CD4-positive, alpha-beta T cell treated with Interleukin-12 subunit alpha and Interleukin-12 subunit beta, for 1 hour (primary cell): ENCODE data around the gene CDH26.

Source experiments
- DNase-seq: peaks from one replicate; pipeline ENCODE4 v3.0.0-alpha.2; 2020

The CDH26 gene

GRCh38 chr20:59987135-59987534 lies 28.9 kb downstream of the CDH26 start:
- no peak for DNase-seq

- DNase-seq: no peak
These were observed 29.9 kb downstream of the CDH26 start for GRCh38 chr20:59988141-59988540.

GRCh38 chr20:59992526-59993084 lies 34.4 kb downstream of the CDH26 start:
- no peak for DNase-seq

DNA sequence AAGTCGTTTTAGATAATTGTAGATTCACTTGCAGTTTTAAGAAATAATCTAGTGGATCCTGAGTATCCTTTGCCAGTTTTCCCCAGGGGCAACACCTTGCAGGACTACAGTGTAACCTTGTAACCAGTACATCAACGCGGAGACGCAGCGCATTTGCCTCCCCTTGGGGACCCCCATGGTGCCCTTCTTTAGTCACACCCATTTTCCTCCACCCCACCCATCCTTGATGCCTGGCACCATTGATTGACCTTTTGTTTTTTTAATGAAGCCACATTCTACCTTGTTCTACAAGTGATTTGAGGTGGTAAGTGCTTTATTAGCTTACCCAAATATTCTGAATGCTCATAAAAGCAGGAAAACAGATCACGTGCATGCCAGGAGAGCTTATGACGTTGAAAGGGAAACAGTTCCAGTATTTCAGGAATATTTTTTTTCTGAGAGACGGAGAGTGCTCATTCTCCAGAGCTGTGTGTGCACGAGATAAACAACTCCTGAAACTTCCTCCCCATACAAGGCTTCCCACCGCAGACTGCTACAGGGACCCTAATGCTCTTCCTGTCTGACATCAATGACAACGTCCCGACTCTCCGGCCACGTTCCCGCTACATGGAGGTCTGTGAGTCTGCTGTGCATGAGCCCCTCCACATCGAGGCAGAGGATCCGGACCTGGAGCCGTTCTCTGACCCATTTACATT lies 35.7 kb downstream of the CDH26 start:
- DNase-seq: no peak

DNA sequence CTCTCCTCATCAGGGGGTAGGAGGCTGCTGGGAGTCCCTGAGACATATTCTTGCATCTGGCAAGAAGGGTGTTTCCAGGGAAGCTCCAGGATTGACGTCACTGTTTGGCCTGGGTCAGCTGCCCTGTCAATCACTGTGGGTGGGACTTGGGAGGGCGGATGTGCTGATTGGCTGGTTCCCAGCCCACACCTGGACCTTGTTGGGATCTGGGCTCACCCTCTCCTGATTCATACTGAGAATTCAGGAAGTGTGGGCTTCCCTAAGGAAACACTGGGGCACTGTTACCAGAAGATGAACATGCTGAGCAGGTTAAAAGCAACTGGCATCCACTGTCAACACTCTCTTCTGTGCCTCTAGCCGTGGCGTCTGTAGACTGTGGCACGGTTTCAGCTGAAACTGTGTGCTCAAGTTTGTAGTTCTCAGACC lies 36.5 kb downstream of the CDH26 start:
- DNase-seq: no peak

GRCh38 chr20:59996108-59996507 lies 37.9 kb downstream of the CDH26 start:
- DNase-seq: no peak

DNA sequence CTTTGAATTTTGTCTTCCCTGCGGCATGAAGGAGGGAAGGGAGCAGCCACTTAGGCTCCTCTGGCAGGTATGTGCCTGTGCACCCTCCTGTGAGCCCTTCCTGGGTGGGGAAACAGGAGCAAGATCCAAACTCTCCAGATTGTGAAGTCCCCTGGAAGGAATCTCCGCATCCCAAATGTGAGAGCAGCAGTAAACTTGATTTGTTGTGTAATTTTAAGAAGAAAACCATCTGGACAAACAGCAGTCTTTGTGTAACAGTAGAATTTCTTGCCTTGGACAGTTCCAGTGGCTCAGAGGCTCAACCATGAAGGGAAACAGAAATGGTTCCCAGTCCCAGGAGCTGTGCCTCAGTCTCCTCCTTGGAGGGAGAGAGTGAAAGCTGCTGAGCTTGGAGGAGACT lies 39.7 kb downstream of the CDH26 start:
- DNase-seq: no peak

DNA sequence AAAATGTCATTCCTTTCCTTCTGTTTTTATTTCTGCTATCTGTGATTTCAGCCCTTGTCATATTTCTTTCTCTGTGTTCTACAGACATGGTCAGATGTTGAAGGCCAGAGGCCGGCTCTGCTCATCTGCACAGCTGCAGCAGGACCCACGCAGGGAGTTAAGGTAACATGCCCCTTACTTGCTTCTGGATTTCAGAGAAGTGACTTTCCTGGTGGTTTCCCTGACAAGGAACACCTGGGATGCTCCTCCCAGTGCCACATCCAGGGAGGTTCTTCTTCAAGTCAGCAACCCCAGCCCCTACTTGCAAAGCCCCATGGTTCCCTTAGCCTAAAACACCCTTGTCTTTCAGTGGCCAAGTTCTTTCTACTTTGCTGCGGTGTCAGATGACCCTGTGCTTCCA lies 41.3 kb downstream of the CDH26 start:
- no peak for DNase-seq

- DNase-seq: no peak
These were observed 42.2 kb downstream of the CDH26 start for GRCh38 chr20:60000271-60001042.

DNA sequence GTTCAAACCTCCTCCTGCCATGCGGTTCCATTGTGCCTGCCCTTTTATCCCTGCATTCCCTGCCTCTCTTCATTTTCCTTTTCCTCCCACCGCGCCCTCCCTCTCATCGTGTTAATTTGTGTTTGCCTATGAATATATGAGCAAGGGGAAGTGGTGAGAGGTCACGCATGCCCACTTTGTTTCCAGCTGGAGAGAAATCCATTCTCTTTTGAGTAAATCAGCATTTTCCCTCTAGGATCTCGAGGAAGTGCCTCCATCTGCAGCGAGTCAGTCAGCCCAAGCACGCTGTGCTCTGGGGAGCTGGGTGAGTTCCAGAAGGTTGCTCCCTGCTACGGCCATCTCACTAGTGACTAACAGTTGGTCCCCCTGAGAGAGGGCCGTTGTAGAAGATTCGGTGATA lies 42.9 kb downstream of the CDH26 start:
- DNase-seq: no peak

DNA sequence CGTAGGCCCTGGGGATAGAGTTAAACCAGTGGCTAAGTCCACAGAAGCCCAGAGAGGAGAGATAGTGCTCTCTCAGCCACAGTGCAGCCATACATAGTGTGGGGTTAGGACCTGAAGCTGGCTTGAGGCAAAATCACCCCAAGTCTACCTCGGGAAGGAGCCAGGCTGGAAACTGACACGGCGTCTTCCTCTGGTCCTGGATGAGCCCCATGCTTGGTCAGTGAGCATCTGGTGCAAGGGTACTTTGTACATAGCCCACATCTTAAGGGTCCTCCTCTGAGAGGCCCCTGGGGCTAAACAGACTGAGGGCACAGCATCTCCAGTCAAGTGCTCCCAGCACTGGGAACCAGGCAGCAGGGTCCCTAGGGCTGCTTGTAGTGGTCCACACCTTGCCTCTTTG lies 45.6 kb downstream of the CDH26 start:
- no peak for DNase-seq

GRCh38 chr20:60006261-60006660 lies 48.0 kb downstream of the CDH26 start:
- no peak for DNase-seq

GRCh38 chr20:60007464-60007863 lies 49.2 kb downstream of the CDH26 start:
- DNase-seq: no peak

- peak; percentile 24 for DNase-seq
These were observed 50.0 kb downstream of the CDH26 start for GRCh38 chr20:60008130-60008808.

DNA sequence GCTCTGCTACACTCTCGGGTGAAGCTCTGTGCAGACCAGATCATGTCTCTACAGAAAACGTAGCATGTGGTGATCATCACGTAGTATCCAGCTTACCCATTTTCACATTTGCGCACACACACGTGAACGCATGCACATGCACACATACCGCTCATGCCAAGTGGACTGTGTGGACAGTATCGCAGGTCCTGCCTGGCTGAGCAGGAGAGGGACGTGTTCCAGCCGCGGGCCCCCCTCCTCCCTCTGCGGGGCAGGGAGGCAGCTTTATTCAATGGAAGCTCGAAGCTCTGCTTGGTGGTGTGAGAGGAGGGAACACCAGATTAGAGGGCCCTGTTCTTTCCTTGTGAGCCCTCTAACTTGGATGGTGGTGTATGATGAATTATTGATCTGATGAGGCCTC lies 51.1 kb downstream of the CDH26 start:
- no peak for DNase-seq

DNA sequence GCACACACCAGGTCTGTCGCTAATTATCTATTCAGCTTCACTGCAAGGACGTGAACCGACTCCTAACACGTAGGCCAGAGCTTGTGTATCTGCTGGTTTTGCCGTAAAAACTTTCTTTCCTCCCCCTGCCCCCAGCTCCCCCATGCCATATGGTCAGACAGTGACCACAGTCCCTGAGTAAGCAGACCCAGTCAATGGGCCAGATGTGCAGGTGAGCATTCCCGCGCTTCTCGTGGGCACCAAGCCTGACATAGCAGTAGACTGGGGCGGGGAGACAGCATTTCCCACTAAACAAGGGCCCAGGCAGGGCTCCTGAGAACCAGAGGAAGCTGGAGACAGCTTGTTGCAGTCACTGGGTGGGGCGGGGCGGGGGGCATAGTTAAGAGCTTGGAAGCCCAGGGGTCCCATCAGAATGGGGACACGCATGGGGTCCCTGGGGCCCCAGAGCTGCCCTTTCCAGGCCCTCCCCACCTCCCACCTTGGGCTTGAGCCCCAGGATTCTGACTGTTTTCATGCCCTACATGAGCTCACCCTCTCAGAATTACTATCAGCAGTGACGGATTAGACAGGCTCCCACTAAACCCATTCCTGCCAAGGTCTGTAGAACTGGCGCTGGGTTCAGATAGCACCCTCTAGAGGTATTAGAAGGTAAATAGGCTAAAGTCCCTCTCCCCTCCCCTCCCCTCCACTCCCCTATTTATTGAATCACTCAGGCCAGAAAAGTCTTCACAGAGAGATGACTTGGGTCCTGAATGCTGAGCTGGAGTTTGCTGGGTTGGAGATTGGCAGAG lies 51.8 kb downstream of the CDH26 start:
- DNase-seq: no peak

- DNase-seq: no peak
These were observed 52.7 kb downstream of the CDH26 start for GRCh38 chr20:60010689-60011458.

GRCh38 chr20:60011512-60012507 lies 53.6 kb downstream of the CDH26 start:
- peak; percentile 5 for DNase-seq

DNA sequence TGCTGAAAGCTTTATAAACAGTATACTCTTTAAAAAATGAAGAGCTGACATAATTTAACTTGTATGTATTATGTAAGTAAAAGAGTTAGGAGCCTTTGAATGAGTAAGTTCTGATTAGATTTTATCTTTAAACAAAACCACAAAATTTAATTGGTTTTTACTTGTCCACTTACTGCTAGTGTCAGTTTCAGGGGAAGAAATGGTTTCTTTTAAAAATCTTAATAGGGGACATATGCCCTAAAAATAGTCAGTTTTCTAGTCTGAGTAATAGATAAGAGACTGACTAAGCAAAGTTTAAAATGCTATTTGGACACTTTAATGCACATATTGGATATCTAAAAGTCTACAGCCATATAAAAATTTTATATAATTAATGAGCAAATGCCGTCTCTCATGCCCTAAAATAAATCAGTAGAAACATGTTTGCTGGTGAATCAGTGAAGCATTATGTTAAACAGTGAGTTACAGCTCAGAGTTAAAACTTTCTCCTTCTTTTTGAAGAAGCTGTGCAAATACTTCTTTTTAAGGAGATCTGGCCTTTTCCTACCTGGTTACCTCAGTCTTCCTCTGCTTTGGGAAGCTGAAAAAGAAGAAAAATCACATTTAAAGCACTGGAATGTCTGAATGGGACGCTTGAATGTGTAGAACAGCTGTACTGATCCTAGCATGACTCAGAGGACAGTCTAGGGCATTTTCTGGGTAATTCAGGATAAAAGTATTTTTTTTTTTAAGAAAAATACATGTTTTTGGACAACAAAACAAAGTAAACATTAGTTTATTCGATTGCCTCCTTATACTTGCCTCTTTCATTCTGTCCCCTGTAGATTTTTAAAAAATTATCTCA lies 55.3 kb downstream of the CDH26 start:
- DNase-seq: no peak

DNA sequence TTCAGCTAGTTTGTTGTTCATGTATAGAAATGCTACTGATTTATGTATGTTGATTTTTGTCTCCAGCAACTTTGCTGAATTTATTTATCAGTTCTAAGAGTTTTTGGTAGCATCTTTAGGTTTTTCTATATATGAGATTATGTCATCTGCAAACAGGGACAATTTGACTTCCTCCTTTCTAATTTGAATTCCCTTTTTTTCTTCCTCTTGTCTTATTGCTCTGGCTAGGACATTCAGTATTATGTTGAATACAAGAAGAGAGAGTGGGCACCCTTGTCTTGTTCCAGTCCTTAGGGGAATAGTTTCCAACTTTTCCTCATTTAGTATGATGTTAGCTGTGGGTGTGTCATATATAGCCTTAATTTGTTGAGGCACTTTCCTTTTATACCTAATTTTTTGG lies 58.2 kb downstream of the CDH26 start:
- no peak for DNase-seq
